T-helper 1 cell treated with Interleukin-12 subunit alpha and Interleukin-12 subunit beta and Interleukin-4 antibody, amounts not matched to agents 30 ng/mL and 1 ng/mL, for 36 hours (primary cell): ENCODE measurements around the gene SHF. TPM values are rescaled to one million over a fixed set of nuclear protein-coding genes. Genes with fewer than 3 reads are reported as not detected.
"Not testable (repeated sequence)": the region's sequence is repeated elsewhere in the genome, so short reads cannot be mapped to it uniquely, and the experiment has no call there.

Experiments
- intact Hi-C: fragments of 100-400 bp; cut with micrococcal nuclease; formaldehyde crosslinking; loops from one replicate; pipeline ENCODE4 v1.15.1; 2024
- total RNA-seq: library from RNA; stranded (reverse); gene quantifications from 2 replicates; pipeline ENCODE4 v1.2.3, GENCODE V29; 2022

The SHF gene
- total RNA-seq, 1 donor from 2014 or later = 2.8 TPM

- intact Hi-C loops = no loop called here
These were observed 38.7 kb downstream of the SHF start for GRCh38 chr15:45149060-45149459.

- intact Hi-C loops = no loop called here
These were observed 39.4 kb downstream of the SHF start for GRCh38 chr15:45148076-45149059.

GRCh38 chr15:45147606-45148005, 40.2 kb downstream of the SHF start:
- intact Hi-C loops = no loop called here

GRCh38 chr15:45146405-45146804, 41.4 kb downstream of the SHF start:
- intact Hi-C loops = no loop called here

- intact Hi-C loops = no loop called here
These were observed 43.0 kb downstream of the SHF start for GRCh38 chr15:45144775-45145174.

- intact Hi-C loops = no loop called here
These were observed 43.8 kb downstream of the SHF start for GRCh38 chr15:45143946-45144345.

GRCh38 chr15:45143056-45143455, 44.7 kb downstream of the SHF start:
- intact Hi-C loops = no loop called here

GRCh38 chr15:45141386-45141785, 46.4 kb downstream of the SHF start:
- intact Hi-C loops = no loop called here

GRCh38 chr15:45140557-45141250, 47.1 kb downstream of the SHF start:
- intact Hi-C loops = no loop called here

- intact Hi-C loops = no loop called here
These were observed 48.0 kb downstream of the SHF start for GRCh38 chr15:45139770-45140169.

GRCh38 chr15:45138814-45139765, 48.7 kb downstream of the SHF start:
- intact Hi-C loops = no loop called here

- intact Hi-C loops = no loop called here
These were observed 50.1 kb downstream of the SHF start for GRCh38 chr15:45137703-45138102.

GRCh38 chr15:45136378-45136764, 51.4 kb downstream of the SHF start:
- intact Hi-C loops = no loop called here

- intact Hi-C loops = not testable (repeated sequence)
These were observed 51.9 kb downstream of the SHF start for GRCh38 chr15:45135705-45136377.

- intact Hi-C loops = no loop called here
These were observed 52.8 kb downstream of the SHF start for GRCh38 chr15:45134682-45135604.

GRCh38 chr15:45134046-45134445, 53.7 kb downstream of the SHF start:
- intact Hi-C loops = no loop called here

GRCh38 chr15:45133561-45133920, 54.2 kb downstream of the SHF start:
- intact Hi-C loops = loop anchor here (2.0 kb wide), 1 partner anchor 15 kb away; no protein-coding TSS in a partner anchor

- intact Hi-C loops = loop anchor here (2.0 kb wide), 1 partner anchor 14 kb away; no protein-coding TSS in a partner anchor
These were observed 54.8 kb downstream of the SHF start for GRCh38 chr15:45132844-45133560.

- intact Hi-C loops = no loop called here
These were observed 56.3 kb downstream of the SHF start for GRCh38 chr15:45131510-45131909.
